ENCODE results near the gene MBP.

The MBP gene

GRCh38 chr18:76931171-76931570, 201.4 kb downstream of the MBP start:
- no peak for DNase-seq

Measured in NCI-H2171 (cell line).